Measurements from ENCODE around the gene KCNC1. TPM values are rescaled to one million over a fixed set of nuclear protein-coding genes. Genes with fewer than 3 reads are reported as not detected.

KCNC1 gene
- total and polyA plus RNA-seq, 2 experiments from 2014 or later, result 0.11 TPM; not detected in 1

- H3K4me2 ChIP-seq, result no peak overlapping the region
- no peak overlapping the region for H3K4me3 ChIP-seq
- H4K20me1 ChIP-seq (replicated peaks; ENCODE audit: insufficient read depth), result 0 out of 2 replicates have a peak, but pooled peaks cover 3% of the 10 kb centered on the region
- no peaks in the 10 kb centered on the region for H3F3A ChIP-seq (replicated peaks; ENCODE audit: low read depth)
- no peak overlapping the region for H2AFZ ChIP-seq
- peaks cover 5% of the 10 kb centered on the region; the same call in 1 of the 3 replicates for H3K9me3 Mint-ChIP-seq
- H3K36me3 Mint-ChIP-seq (ENCODE audit: low read depth), result peaks cover 5% of the 10 kb centered on the region; the same call in 1 of the 3 replicates
- H3K27ac ChIP-seq (ENCODE audit: low read depth), result no peak overlapping the region
- H3K4me3 Mint-ChIP-seq, result no peak overlapping the region
- no peak for ATAC-seq
- H3K4me1 ChIP-seq (ENCODE audit: insufficient read depth), result no peaks in the 10 kb centered on the region
- H3K27me3 Mint-ChIP-seq (ENCODE audit: insufficient read depth, low read depth, poor library complexity), result peaks cover 10% of the 10 kb centered on the region
- H3K79me2 ChIP-seq (replicated peaks; ENCODE audit: insufficient read depth), result no peaks in the 10 kb centered on the region
- no peak for DNase-seq (ENCODE audit: low spot score)
- TF ChIP-seq EZH2 (IDR thresholded peaks at IDR 0.05; ENCODE audit: low read depth, unreplicated experiment) (no peak), NANOG (IDR thresholded peaks at IDR 0.05; ENCODE audit: borderline replicate concordance) (no peak), ETS1 (IDR thresholded peaks at IDR 0.05) (no peak), POLR2AphosphoS5 (IDR thresholded peaks at IDR 0.05; ENCODE audit: low read depth) (no peak), ZNF331 (CRISPR knock-in tag; IDR thresholded peaks at IDR 0.05; ENCODE audit: low read depth) (no peak), EZH2phosphoT487 (IDR thresholded peaks at IDR 0.05; ENCODE audit: unreplicated experiment) (no peak), CTCF (conservative IDR thresholded peaks at IDR 0.05; ENCODE audit: low read depth in 2 of 2) (no peak), CREB1 (CRISPR knock-in tag; IDR thresholded peaks at IDR 0.05; ENCODE audit: low read depth) (no peak), ZNF114 (CRISPR knock-in tag; IDR thresholded peaks at IDR 0.05) (no peak), ZNF462 (CRISPR knock-in tag; IDR thresholded peaks at IDR 0.05) (no peak), REST (IDR thresholded peaks at IDR 0.05; ENCODE audit: unreplicated experiment) (no peak), JUNB (IDR thresholded peaks at IDR 0.05; ENCODE audit: unreplicated experiment) (no peak), STAT1 (IDR thresholded peaks at IDR 0.05; ENCODE audit: unreplicated experiment) (no peak)
- no peak overlapping the region for H3K27ac Mint-ChIP-seq
- H3K36me3 ChIP-seq (ENCODE audit: insufficient read depth), result no peaks in the 10 kb centered on the region
- 0 out of 2 replicates have a peak, but pooled peaks cover 5% of the 10 kb centered on the region for H3K9me2 ChIP-seq (ENCODE audit: insufficient read depth)
- no peaks in the 10 kb centered on the region for H3K27me3 ChIP-seq (ENCODE audit: insufficient read depth)
- peaks cover under 1% of the 10 kb centered on the region for H3K4me1 Mint-ChIP-seq
Measured at GRCh38 chr11:17796154-17796553, 61.6 kb downstream of the KCNC1 start.

Data from GM23338 (cell line).